ENCODE data around the gene RABGAP1L.
"Not testable (repeated sequence)": the region's sequence is repeated elsewhere in the genome, so short reads cannot be mapped to it uniquely, and the experiment has no call there.

The RABGAP1L gene

DNA sequence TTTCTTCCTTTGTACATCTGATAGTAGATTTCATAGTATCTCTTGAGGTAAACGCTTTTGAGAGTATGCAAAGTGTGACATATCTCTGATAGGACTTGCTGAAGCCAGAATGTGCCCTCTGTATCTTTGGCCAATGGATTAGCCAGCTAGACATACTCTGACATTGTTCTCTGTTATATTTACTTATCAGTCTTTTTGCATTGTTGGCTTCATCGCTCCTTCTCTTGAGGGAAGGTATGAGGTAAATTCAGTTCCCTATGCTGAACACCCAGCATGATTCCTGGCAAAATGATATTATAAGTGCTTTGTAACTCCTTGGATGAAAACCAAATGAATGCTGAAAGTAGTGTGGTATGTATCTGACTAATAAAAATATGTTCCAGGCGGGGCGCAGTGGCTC lies 677.2 kb downstream of the RABGAP1L start:
- H3K4me3 ChIP-seq (ENCODE audit: insufficient read depth, low read length, poor library complexity, severe bottlenecking): no peak overlapping the region
- H3F3A ChIP-seq (ENCODE audit: insufficient read depth): peaks cover 6% of the 10 kb centered on the region; the same call in 1 of the 2 replicates
- H3K27ac ChIP-seq (ENCODE audit: low read depth, low read length): no peak overlapping the region
- TF ChIP-seq EZH2phosphoT487 (conservative IDR thresholded peaks at IDR 0.05; ENCODE audit: low read length) (no peak), CTCF (IDR thresholded peaks at IDR 0.05; ENCODE audit: insufficient read depth, low read length, poor library complexity, severe bottlenecking) (no peak)
- H2AFZ ChIP-seq (ENCODE audit: low read depth, low read length, severe bottlenecking): no peak overlapping the region
- no peaks in the 10 kb centered on the region for H3K79me2 ChIP-seq (ENCODE audit: insufficient read depth, low read length)
- H3K27me3 ChIP-seq (ENCODE audit: low read length): no peaks in the 10 kb centered on the region
- 0 out of 2 replicates have a peak, but pooled peaks cover 1% of the 10 kb centered on the region for H4K20me1 ChIP-seq (ENCODE audit: low read depth, low read length)
- no peak overlapping the region for H3K4me2 ChIP-seq (ENCODE audit: low read depth, low read length, poor library complexity, severe bottlenecking)
- H3K9me3 ChIP-seq (ENCODE audit: insufficient read depth, low read length): no peaks in the 10 kb centered on the region
- no peaks in the 10 kb centered on the region for H3K9me2 ChIP-seq (replicated peaks; ENCODE audit: insufficient read depth, low read length)
- no peaks in the 10 kb centered on the region for H3K36me3 ChIP-seq (ENCODE audit: low read length)
- H3K9ac ChIP-seq (ENCODE audit: low read length): no peak overlapping the region

GRCh38 chr1:174837386-174837785 lies 678.1 kb downstream of the RABGAP1L start:
- H3K27ac ChIP-seq (ENCODE audit: low read depth, low read length): no peak overlapping the region
- no peak overlapping the region for H3K4me2 ChIP-seq (ENCODE audit: low read depth, low read length, poor library complexity, severe bottlenecking)
- no peaks in the 10 kb centered on the region for H3K79me2 ChIP-seq (ENCODE audit: insufficient read depth, low read length)
- H3K9ac ChIP-seq (ENCODE audit: low read length): no peak overlapping the region
- H3K4me3 ChIP-seq (ENCODE audit: insufficient read depth, low read length, poor library complexity, severe bottlenecking): no peak overlapping the region
- no peak overlapping the region for H2AFZ ChIP-seq (ENCODE audit: low read depth, low read length, severe bottlenecking)
- H3F3A ChIP-seq (ENCODE audit: insufficient read depth): peaks cover 10% of the 10 kb centered on the region; the same call in 1 of the 2 replicates
- H3K27me3 ChIP-seq (ENCODE audit: low read length): no peaks in the 10 kb centered on the region
- no peaks in the 10 kb centered on the region for H3K9me2 ChIP-seq (replicated peaks; ENCODE audit: insufficient read depth, low read length)
- no peak for TF ChIP-seq EZH2phosphoT487 (conservative IDR thresholded peaks at IDR 0.05; ENCODE audit: low read length)
- no peaks in the 10 kb centered on the region for H3K9me3 ChIP-seq (ENCODE audit: insufficient read depth, low read length)
- H3K36me3 ChIP-seq (ENCODE audit: low read length): no peaks in the 10 kb centered on the region
- 0 out of 2 replicates have a peak, but pooled peaks cover 3% of the 10 kb centered on the region for H4K20me1 ChIP-seq (ENCODE audit: low read depth, low read length)

DNA sequence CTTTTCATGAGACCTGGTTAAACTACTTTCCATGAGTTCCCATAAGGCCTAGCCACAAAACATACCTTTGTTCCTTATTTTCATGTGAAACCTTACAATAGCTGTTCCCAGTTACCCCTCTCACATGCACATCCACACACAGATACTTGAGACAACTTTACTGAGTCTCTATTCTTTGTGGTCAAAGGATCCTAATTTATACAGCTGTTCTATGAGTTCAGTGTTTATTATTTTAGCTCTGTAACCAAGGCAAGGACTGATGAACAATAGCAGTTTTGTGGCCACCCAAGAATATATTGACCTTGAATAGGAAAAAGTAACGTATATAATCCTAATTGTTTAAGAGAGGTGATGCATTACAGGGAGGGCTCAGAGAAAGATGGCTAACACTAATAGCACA lies 679.9 kb downstream of the RABGAP1L start:
- Histone ChIP-seq H3K4me2 (ENCODE audit: low read depth, low read length, poor library complexity, severe bottlenecking) (no peak overlapping the region), H3K27me3 (ENCODE audit: low read length) (no peaks in the 10 kb centered on the region), H3K27ac (ENCODE audit: low read depth, low read length) (no peak overlapping the region), H2AFZ (ENCODE audit: low read depth, low read length, severe bottlenecking) (no peak overlapping the region), H3F3A (ENCODE audit: insufficient read depth) (peaks cover 10% of the 10 kb centered on the region; the same call in 1 of the 2 replicates), H3K79me2 (ENCODE audit: insufficient read depth, low read length) (no peaks in the 10 kb centered on the region), H3K9me3 (ENCODE audit: insufficient read depth, low read length) (no peaks in the 10 kb centered on the region), H3K36me3 (ENCODE audit: low read length) (no peaks in the 10 kb centered on the region), H4K20me1 (ENCODE audit: low read depth, low read length) (0 out of 2 replicates have a peak, but pooled peaks cover 3% of the 10 kb centered on the region), H3K9ac (ENCODE audit: low read length) (no peak overlapping the region), H3K4me3 (ENCODE audit: insufficient read depth, low read length, poor library complexity, severe bottlenecking) (no peak overlapping the region), H3K9me2 (replicated peaks; ENCODE audit: insufficient read depth, low read length) (no peaks in the 10 kb centered on the region)
- TF ChIP-seq EZH2phosphoT487 (conservative IDR thresholded peaks at IDR 0.05; ENCODE audit: low read length) (no peak), CTCF (IDR thresholded peaks at IDR 0.05; ENCODE audit: insufficient read depth, low read length, poor library complexity, severe bottlenecking) (no peak)

DNA sequence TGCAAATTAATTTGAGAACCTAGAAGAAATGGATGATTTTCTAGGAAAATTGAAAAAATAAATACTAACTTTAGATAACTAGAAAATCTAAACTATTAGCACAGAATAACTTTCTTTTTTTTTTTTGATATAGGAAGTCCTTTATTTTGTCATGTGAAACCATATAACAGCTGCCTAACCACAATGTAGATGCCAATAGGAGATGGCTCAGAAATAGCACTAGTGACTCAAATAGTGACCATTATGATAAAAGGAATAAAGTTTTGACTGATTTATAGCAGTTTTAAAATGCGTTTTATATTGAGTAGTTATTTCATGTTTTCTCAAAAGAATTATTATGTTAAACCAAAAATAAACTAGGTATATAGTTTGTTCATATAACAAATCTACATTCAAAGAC lies 682.4 kb downstream of the RABGAP1L start:
- TF ChIP-seq EZH2phosphoT487 (conservative IDR thresholded peaks at IDR 0.05; ENCODE audit: low read length) (no peak), CTCF (IDR thresholded peaks at IDR 0.05; ENCODE audit: insufficient read depth, low read length, poor library complexity, severe bottlenecking) (no peak)
- no peaks in the 10 kb centered on the region for H3K79me2 ChIP-seq (ENCODE audit: insufficient read depth, low read length)
- H3K9me3 ChIP-seq (ENCODE audit: insufficient read depth, low read length): no peaks in the 10 kb centered on the region
- H3K36me3 ChIP-seq (ENCODE audit: low read length): no peaks in the 10 kb centered on the region
- H3K27ac ChIP-seq (ENCODE audit: low read depth, low read length): peak overlapping the region; percentile 9; the same call in 1 of the 2 replicates
- H3K4me3 ChIP-seq (ENCODE audit: insufficient read depth, low read length, poor library complexity, severe bottlenecking): no peak overlapping the region
- peaks cover 10% of the 10 kb centered on the region; the same call in 1 of the 2 replicates for H3F3A ChIP-seq (ENCODE audit: insufficient read depth)
- H2AFZ ChIP-seq (ENCODE audit: low read depth, low read length, severe bottlenecking): no peak overlapping the region
- no peaks in the 10 kb centered on the region for H3K27me3 ChIP-seq (ENCODE audit: low read length)
- H3K9ac ChIP-seq (ENCODE audit: low read length): no peak overlapping the region
- H4K20me1 ChIP-seq (ENCODE audit: low read depth, low read length): 0 out of 2 replicates have a peak, but pooled peaks cover 3% of the 10 kb centered on the region
- peak overlapping the region; percentile 42 for H3K4me2 ChIP-seq (ENCODE audit: low read depth, low read length, poor library complexity, severe bottlenecking)
- H3K9me2 ChIP-seq (replicated peaks; ENCODE audit: insufficient read depth, low read length): no peaks in the 10 kb centered on the region

GRCh38 chr1:174848593-174849560 lies 689.6 kb downstream of the RABGAP1L start:
- H3F3A ChIP-seq (ENCODE audit: insufficient read depth); H4K20me1 ChIP-seq (ENCODE audit: low read depth, low read length); H3K27ac ChIP-seq (ENCODE audit: low read depth, low read length); H3K79me2 ChIP-seq (ENCODE audit: insufficient read depth, low read length); H3K9ac ChIP-seq (ENCODE audit: low read length); H3K9me2 ChIP-seq (replicated peaks; ENCODE audit: insufficient read depth, low read length); H3K36me3 ChIP-seq (ENCODE audit: low read length); H3K4me3 ChIP-seq (ENCODE audit: insufficient read depth, low read length, poor library complexity, severe bottlenecking); H2AFZ ChIP-seq (ENCODE audit: low read depth, low read length, severe bottlenecking); H3K9me3 ChIP-seq (ENCODE audit: insufficient read depth, low read length); H3K27me3 ChIP-seq (ENCODE audit: low read length); H3K4me2 ChIP-seq (ENCODE audit: low read depth, low read length, poor library complexity, severe bottlenecking): not testable (repeated sequence)
